Panc1 (cell line): ENCODE results near the gene TF. TPM values are rescaled to one million over a fixed set of nuclear protein-coding genes. Genes with fewer than 3 reads are reported as not detected.

Source experiments
- ATAC-seq: fragments of 200-7000 bp; cut with Tn5 transposase; 2 replicates; pipeline ENCODE4 v1.9.1; 2020; ENCODE audit warnings: mild to moderate bottlenecking, moderate library complexity
- BruUV-seq: library from RNA; stranded (reverse); fragments of 400-500 nt; replicated peaks from 2 replicates; lab custom pipeline; 2021; lab: Mats Ljungman, UMichigan
- CTCF ChIA-PET: fragments of 300-600 bp; sonication (Branson Sonifier 250); formaldehyde crosslinking; loops from one replicate; lab custom pipeline; 2022; ENCODE audit warnings: antibody characterized with exemption; lab: Charles Lee
- POLR2A ChIA-PET: fragments of 300-600 bp; sonication (Branson Sonifier 250); formaldehyde crosslinking; loops from one replicate; lab custom pipeline; 2022; ENCODE audit warnings: antibody characterized with exemption; lab: Charles Lee
- DNase-seq: peaks from one replicate; pipeline ENCODE4 v3.0.0-alpha.2; 2010; ENCODE audit warnings: low read depth, low spot score
- H3K27ac ChIP-seq: 2 replicates; pipeline ENCODE4 v1.5.1; 2011; ENCODE audit warnings: mild to moderate bottlenecking, low read length, inconsistent platforms
- H3K27me3 ChIP-seq: fragments of 200-500 bp; sonication (Bioruptor generic); 2 replicates; pipeline ENCODE4 v1.6.0; 2014; ENCODE audit warnings: low read length, inconsistent platforms; ENCODE audit not compliant: control insufficient read depth, insufficient read depth
- H3K36me3 ChIP-seq: fragments of 200-500 bp; sonication (Bioruptor generic); 2 replicates; pipeline ENCODE4 v1.5.1; 2014; ENCODE audit warnings: inconsistent platforms, mild to moderate bottlenecking, low read length, moderate library complexity; ENCODE audit not compliant: control insufficient read depth, insufficient read depth
- H3K4me1 ChIP-seq: 2 replicates; pipeline ENCODE4 v1.5.1; 2011; ENCODE audit warnings: inconsistent platforms, mild to moderate bottlenecking, low read length, moderate library complexity; ENCODE audit not compliant: control insufficient read depth, insufficient read depth
- H3K4me3 ChIP-seq, 2 experiments: 2 replicates each; pipeline ENCODE4 v1.5.1; 2011 to 2012; ENCODE audit warnings: low read depth in 2 of 2, low read length in 2 of 2, mild to moderate bottlenecking in 2 of 2, inconsistent platforms in 1 of 2, moderate library complexity in 1 of 2
- H3K9me3 ChIP-seq: fragments of 200-500 bp; sonication (Bioruptor generic); 2 replicates; pipeline ENCODE4 v1.5.1; 2014; ENCODE audit warnings: low read depth, mild to moderate bottlenecking, inconsistent platforms, low read length, moderate library complexity; ENCODE audit not compliant: control insufficient read depth, insufficient read depth
- POLR2AphosphoS5 ChIP-seq: IDR thresholded peaks from 2 replicates; pipeline ENCODE4 v1.6.1; 2012; ENCODE audit warnings: mild to moderate bottlenecking, low read depth, low read length, moderate library complexity
- SIN3A ChIP-seq: IDR thresholded peaks from 2 replicates; pipeline ENCODE4 v1.6.1; 2012; ENCODE audit warnings: low read depth, mild to moderate bottlenecking, low read length, moderate library complexity, borderline replicate concordance; ENCODE audit not compliant: insufficient read depth
- TCF7L2 ChIP-seq: IDR thresholded peaks from 2 replicates; pipeline ENCODE4 v1.6.1; 2011; ENCODE audit warnings: mild to moderate bottlenecking, low read depth, low read length, inconsistent platforms
- in situ Hi-C: cut with HindIII; loops from 2 replicates; pipeline ENCODE4 v1.10.0; 2016; ENCODE audit warnings: low sequenced_read_pairs, low pct_unique_long_range_greater_than_20kb
- intact Hi-C: fragments of 100-400 bp; cut with micrococcal nuclease; formaldehyde crosslinking; loops from one replicate; pipeline ENCODE4 v1.10.0; 2022; ENCODE audit not compliant: unreplicated experiment
- total RNA-seq: library from RNA; stranded (reverse); gene quantifications from one replicate; pipeline ENCODE4 v1.2.1, GENCODE V29; 2021; ENCODE audit not compliant: unreplicated experiment
- TF ChIP-seq, protein P1 (sequence below): fragments of 450-650 bp; IDR thresholded peaks from 2 replicates; pipeline ENCODE4 v1.5.1; 2017; ENCODE audit warnings: mild to moderate bottlenecking
- TF ChIP-seq, protein P2 (sequence below), 2 experiments: IDR thresholded peaks; 2 replicates each; pipeline ENCODE4 v1.6.1; 2011 to 2012; ENCODE audit warnings: low read depth in 2 of 2, control low read depth in 1 of 2, low read length in 1 of 2, mild to moderate bottlenecking in 1 of 2, moderate library complexity in 1 of 2; ENCODE audit not compliant: insufficient read depth in 1 of 2

TF gene
- total RNA-seq, 1 experiment from 2014 or later, result 9.5 TPM

DNA sequence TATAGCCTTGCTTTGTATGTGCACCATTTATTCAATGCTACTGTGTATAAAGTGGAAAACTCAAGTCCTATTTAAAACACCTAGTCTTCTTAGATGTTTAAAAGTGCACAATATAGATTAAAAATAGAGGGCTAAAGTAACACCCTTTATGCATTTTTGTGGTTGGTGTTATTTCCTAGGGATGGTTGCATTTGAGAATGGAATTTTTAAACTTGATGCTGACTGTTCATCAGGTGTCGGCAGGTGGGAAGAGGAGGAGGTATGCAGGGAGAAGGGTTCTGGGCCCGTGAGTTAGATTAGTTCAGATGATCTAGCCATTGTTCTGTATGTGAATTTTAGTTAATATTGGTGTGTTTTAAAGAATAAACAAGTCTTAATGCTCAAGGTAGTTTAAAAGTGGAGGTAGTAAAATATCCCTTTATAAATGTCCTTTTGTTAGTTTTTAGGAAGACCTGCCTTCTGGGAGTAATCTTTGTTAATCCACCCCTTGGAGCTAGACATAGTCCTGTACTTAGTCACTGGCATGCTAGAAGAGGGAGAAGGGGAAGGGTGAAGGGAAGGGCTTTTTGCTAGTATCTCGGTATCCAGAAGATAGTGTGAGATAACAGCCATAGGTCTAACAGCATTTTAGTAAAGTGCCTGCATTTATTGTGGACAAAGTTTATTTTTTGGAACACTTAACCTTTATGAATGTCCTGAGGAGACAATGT is 51.4 kb downstream of the TF start:
- DNase-seq (no peak), ATAC-seq (no peak)
- H3K27ac ChIP-seq, result no peak overlapping the region
- POLR2A ChIA-PET, result no interaction called here
- H3K9me3 ChIP-seq, result peaks cover 24% of the 10 kb centered on the region; the same call in 1 of the 2 replicates
- no TSS peak for BruUV-seq
- no peaks in the 10 kb centered on the region for H3K4me1 ChIP-seq
- CTCF ChIA-PET, result no interaction called here
- intact Hi-C loops, result no loop called here
- in situ Hi-C loops, result no loop called here
- TF ChIP-seq SIN3A, result no peak
- no peak for TF ChIP-seq POLR2AphosphoS5
- TF ChIP-seq, protein P1, sequence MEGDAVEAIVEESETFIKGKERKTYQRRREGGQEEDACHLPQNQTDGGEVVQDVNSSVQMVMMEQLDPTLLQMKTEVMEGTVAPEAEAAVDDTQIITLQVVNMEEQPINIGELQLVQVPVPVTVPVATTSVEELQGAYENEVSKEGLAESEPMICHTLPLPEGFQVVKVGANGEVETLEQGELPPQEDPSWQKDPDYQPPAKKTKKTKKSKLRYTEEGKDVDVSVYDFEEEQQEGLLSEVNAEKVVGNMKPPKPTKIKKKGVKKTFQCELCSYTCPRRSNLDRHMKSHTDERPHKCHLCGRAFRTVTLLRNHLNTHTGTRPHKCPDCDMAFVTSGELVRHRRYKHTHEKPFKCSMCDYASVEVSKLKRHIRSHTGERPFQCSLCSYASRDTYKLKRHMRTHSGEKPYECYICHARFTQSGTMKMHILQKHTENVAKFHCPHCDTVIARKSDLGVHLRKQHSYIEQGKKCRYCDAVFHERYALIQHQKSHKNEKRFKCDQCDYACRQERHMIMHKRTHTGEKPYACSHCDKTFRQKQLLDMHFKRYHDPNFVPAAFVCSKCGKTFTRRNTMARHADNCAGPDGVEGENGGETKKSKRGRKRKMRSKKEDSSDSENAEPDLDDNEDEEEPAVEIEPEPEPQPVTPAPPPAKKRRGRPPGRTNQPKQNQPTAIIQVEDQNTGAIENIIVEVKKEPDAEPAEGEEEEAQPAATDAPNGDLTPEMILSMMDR, result no peak
- TF ChIP-seq TCF7L2, result no peak
- TF ChIP-seq, protein P2, sequence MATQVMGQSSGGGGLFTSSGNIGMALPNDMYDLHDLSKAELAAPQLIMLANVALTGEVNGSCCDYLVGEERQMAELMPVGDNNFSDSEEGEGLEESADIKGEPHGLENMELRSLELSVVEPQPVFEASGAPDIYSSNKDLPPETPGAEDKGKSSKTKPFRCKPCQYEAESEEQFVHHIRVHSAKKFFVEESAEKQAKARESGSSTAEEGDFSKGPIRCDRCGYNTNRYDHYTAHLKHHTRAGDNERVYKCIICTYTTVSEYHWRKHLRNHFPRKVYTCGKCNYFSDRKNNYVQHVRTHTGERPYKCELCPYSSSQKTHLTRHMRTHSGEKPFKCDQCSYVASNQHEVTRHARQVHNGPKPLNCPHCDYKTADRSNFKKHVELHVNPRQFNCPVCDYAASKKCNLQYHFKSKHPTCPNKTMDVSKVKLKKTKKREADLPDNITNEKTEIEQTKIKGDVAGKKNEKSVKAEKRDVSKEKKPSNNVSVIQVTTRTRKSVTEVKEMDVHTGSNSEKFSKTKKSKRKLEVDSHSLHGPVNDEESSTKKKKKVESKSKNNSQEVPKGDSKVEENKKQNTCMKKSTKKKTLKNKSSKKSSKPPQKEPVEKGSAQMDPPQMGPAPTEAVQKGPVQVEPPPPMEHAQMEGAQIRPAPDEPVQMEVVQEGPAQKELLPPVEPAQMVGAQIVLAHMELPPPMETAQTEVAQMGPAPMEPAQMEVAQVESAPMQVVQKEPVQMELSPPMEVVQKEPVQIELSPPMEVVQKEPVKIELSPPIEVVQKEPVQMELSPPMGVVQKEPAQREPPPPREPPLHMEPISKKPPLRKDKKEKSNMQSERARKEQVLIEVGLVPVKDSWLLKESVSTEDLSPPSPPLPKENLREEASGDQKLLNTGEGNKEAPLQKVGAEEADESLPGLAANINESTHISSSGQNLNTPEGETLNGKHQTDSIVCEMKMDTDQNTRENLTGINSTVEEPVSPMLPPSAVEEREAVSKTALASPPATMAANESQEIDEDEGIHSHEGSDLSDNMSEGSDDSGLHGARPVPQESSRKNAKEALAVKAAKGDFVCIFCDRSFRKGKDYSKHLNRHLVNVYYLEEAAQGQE (IDR thresholded peaks at IDR 0.05; ENCODE audit: insufficient read depth in 1 of 2, low read depth in 2 of 2, low read length in 1 of 2), result no peak
- no peaks in the 10 kb centered on the region; the same call in 1 of the 2 replicates for H3K27me3 ChIP-seq
- H3K4me3 ChIP-seq, result no peak overlapping the region
- no peaks in the 10 kb centered on the region for H3K36me3 ChIP-seq

DNA sequence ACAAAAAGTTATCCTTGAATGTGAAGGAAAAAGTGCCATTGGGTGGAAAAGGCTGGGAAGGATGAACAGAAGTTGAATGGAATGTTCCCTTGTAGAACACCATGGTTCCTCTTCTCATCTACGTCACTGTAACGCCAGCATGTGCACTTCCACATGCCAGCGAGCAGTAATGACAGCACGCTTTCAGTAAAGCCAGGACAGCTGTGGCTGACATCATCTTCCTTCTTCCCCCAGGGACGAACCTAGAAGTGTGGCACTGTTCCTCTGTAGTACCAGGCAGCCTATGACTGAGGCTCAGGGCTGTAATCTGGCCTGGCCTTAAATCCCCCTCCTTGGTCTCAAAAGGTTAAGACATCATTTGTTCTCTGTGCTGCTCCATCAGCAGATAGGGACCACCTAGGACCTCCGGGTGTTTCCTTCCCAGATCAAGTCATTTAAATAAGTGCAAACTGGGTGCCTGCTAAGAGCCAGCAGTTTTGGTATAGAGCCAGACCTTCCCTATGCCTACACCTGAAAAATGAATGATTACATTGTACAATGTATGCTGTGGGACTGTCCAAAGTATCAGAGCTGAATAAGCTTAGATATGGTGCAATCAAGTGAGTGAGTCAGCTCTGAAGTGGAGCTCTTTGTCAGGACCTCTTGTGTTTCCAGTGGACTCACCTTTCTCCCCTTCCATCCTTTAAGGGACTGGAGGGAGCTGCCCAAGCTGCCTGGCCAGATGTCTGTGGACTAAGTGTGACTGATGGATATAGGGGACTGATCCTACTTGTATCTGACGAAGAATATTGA is 53.8 kb downstream of the TF start:
- BruUV-seq, result no TSS peak
- Histone ChIP-seq H3K4me1 (no peaks in the 10 kb centered on the region), H3K27me3 (no peaks in the 10 kb centered on the region; the same call in 1 of the 2 replicates), H3K36me3 (no peaks in the 10 kb centered on the region), H3K9me3 (peaks cover 6% of the 10 kb centered on the region; the same call in 1 of the 2 replicates), H3K27ac (no peak overlapping the region), H3K4me3 (no peak overlapping the region)
- in situ Hi-C loops (no loop called here), intact Hi-C loops (no loop called here)
- ATAC-seq, result no peak
- POLR2A ChIA-PET, result no interaction called here
- no peak for DNase-seq
- no peak for TF ChIP-seq POLR2AphosphoS5
- TF ChIP-seq TCF7L2, result no peak
- TF ChIP-seq, protein P1, result no peak
- TF ChIP-seq, protein P2 (IDR thresholded peaks at IDR 0.05; ENCODE audit: insufficient read depth in 1 of 2, low read depth in 2 of 2, low read length in 1 of 2), result no peak
- no peak for TF ChIP-seq SIN3A
- CTCF ChIA-PET, result no interaction called here
